Chondrocyte (in vitro differentiated cells): ENCODE results near the gene PAX5. TPM values are rescaled to one million over a fixed set of nuclear protein-coding genes. Genes with fewer than 3 reads are reported as not detected.

Experiments
- DNase-seq: peaks from one replicate; pipeline ENCODE4 v3.0.0; 2021; ENCODE audit warnings: mixed read lengths, low spot score
- H3K27ac Mint-ChIP-seq: one replicate; pipeline ENCODE4 v1.8.0; 2021; ENCODE audit warnings: mild to moderate bottlenecking, moderate library complexity, mixed read lengths; ENCODE audit not compliant: unreplicated experiment
- H3K27me3 Mint-ChIP-seq: 2 replicates; pipeline ENCODE4 v1.8.0; 2021; ENCODE audit warnings: low read depth, mixed read lengths
- H3K36me3 Mint-ChIP-seq: 2 replicates; pipeline ENCODE4 v1.8.0; 2021; ENCODE audit warnings: low read depth, mixed read lengths
- H3K4me1 Mint-ChIP-seq: 2 replicates; pipeline ENCODE4 v1.8.0; 2021; ENCODE audit warnings: low read depth, mild to moderate bottlenecking, mixed read lengths
- H3K4me3 Mint-ChIP-seq: one replicate; pipeline ENCODE4 v1.8.0; 2021; ENCODE audit warnings: mild to moderate bottlenecking, moderate library complexity, mixed read lengths; ENCODE audit not compliant: unreplicated experiment
- H3K9me3 Mint-ChIP-seq: 2 replicates; pipeline ENCODE4 v1.8.0; 2021; ENCODE audit warnings: low read depth, mixed read lengths
- total RNA-seq: library from RNA; stranded (reverse); gene quantifications from 3 replicates; pipeline ENCODE4 v1.2.1, GENCODE V29; 2021
- TF ChIP-seq, protein P1 (sequence below): fragments of 200-600 bp; sonication (generic); IDR thresholded peaks from 2 replicates; pipeline ENCODE4 v1.5.0; 2021; ENCODE audit warnings: antibody characterized with exemption, mild to moderate bottlenecking, moderate library complexity

PAX5 gene
- total RNA-seq, 1 donor from 2014 or later, result not detected

GRCh38 chr9:36832164-36832795 lies 201.8 kb downstream of the PAX5 start:
- H3K36me3 Mint-ChIP-seq, result no peaks in the 10 kb centered on the region
- no peak overlapping the region for H3K27ac Mint-ChIP-seq
- H3K9me3 Mint-ChIP-seq, result peaks cover 4% of the 10 kb centered on the region
- no peak overlapping the region for H3K4me3 Mint-ChIP-seq
- no peak for DNase-seq
- H3K27me3 Mint-ChIP-seq, result peaks cover 48% of the 10 kb centered on the region
- TF ChIP-seq, protein P1, sequence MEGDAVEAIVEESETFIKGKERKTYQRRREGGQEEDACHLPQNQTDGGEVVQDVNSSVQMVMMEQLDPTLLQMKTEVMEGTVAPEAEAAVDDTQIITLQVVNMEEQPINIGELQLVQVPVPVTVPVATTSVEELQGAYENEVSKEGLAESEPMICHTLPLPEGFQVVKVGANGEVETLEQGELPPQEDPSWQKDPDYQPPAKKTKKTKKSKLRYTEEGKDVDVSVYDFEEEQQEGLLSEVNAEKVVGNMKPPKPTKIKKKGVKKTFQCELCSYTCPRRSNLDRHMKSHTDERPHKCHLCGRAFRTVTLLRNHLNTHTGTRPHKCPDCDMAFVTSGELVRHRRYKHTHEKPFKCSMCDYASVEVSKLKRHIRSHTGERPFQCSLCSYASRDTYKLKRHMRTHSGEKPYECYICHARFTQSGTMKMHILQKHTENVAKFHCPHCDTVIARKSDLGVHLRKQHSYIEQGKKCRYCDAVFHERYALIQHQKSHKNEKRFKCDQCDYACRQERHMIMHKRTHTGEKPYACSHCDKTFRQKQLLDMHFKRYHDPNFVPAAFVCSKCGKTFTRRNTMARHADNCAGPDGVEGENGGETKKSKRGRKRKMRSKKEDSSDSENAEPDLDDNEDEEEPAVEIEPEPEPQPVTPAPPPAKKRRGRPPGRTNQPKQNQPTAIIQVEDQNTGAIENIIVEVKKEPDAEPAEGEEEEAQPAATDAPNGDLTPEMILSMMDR, result no peak
- no peaks in the 10 kb centered on the region for H3K4me1 Mint-ChIP-seq

DNA sequence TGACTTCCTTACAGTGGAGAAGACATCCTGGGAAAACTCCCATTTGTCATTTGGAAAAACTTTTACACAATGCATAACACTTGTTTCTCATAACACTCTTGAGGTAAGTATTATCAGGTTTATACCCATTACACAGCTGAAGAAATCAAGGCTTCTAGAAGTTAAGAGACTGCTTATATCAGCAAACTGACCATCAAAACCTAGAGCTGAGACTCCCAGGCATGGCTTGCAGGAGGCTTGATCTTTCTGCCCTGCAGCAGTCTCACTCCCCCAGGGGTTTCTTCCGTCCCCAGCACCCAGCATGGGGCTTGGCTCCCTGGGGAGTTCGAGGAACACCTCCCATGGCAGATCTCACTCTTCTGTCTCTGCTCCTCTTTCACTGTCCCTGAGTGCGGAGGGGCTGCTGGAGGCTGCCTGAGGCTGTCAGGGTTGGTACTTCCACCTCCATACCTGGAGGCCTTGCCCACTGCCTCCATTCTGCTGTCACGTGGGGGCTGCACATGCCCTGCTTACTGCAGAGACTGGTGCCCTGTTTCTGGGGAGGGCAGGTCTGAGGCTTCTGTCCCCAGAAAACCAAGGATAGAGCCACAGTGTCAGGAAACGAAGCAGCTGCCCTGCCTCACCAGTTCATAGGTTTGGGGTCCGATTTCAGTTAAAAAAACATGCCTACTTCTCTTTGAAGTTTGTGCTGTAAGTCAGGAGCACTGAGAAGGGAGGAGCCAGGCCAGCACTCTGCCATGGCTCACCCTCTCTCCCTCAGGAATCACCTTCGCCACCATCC lies 202.5 kb downstream of the PAX5 start:
- Mint-ChIP-seq H3K4me3 (no peak overlapping the region), H3K36me3 (no peaks in the 10 kb centered on the region), H3K9me3 (peaks cover 4% of the 10 kb centered on the region), H3K27me3 (peaks cover 53% of the 10 kb centered on the region), H3K27ac (no peak overlapping the region), H3K4me1 (no peaks in the 10 kb centered on the region)
- DNase-seq, result no peak
- TF ChIP-seq, protein P1, result no peak

- TF ChIP-seq, protein P1, result no peak
- DNase-seq, result no peak
- H3K4me1 Mint-ChIP-seq, result no peaks in the 10 kb centered on the region
- no peak overlapping the region for H3K4me3 Mint-ChIP-seq
- H3K27me3 Mint-ChIP-seq, result peaks cover 55% of the 10 kb centered on the region
- no peak overlapping the region for H3K27ac Mint-ChIP-seq
- peaks cover 4% of the 10 kb centered on the region for H3K9me3 Mint-ChIP-seq
- no peaks in the 10 kb centered on the region for H3K36me3 Mint-ChIP-seq
These were observed 205.5 kb downstream of the PAX5 start for GRCh38 chr9:36828611-36829013.

- TF ChIP-seq, protein P1, result no peak
- Mint-ChIP-seq H3K9me3 (peaks cover 4% of the 10 kb centered on the region), H3K27me3 (peaks cover 55% of the 10 kb centered on the region), H3K4me1 (no peaks in the 10 kb centered on the region), H3K4me3 (no peak overlapping the region), H3K36me3 (no peaks in the 10 kb centered on the region), H3K27ac (no peak overlapping the region)
- DNase-seq, result no peak
These were observed 206.5 kb downstream of the PAX5 start for GRCh38 chr9:36827593-36827992.

- Mint-ChIP-seq H3K4me3 (no peak overlapping the region), H3K36me3 (no peaks in the 10 kb centered on the region), H3K4me1 (no peaks in the 10 kb centered on the region), H3K27me3 (peaks cover 55% of the 10 kb centered on the region), H3K27ac (no peak overlapping the region), H3K9me3 (peaks cover 4% of the 10 kb centered on the region)
- peak; percentile 38 for DNase-seq
- TF ChIP-seq, protein P1, result no peak
These were observed 207.5 kb downstream of the PAX5 start for GRCh38 chr9:36826581-36826980.
